HepG2 (cell line): ENCODE data around the gene AGAP3. TPM values are rescaled to one million over a fixed set of nuclear protein-coding genes. Genes with fewer than 3 reads are reported as not detected.

Source experiments
- ATF5 ChIP-seq: sonication (generic); formaldehyde crosslinking; IDR thresholded peaks from 2 replicates; pipeline ENCODE4 v1.4.0; 2020; ENCODE audit warnings: mild to moderate bottlenecking, low read depth, missing genetic modification reagents
- DDIT3 ChIP-seq: sonication (generic); formaldehyde crosslinking; IDR thresholded peaks from 2 replicates; pipeline ENCODE4 v1.4.0; 2020; ENCODE audit warnings: mild to moderate bottlenecking, missing genetic modification reagents
- ELF1 ChIP-seq: sonication (generic); formaldehyde crosslinking; IDR thresholded peaks from 2 replicates; pipeline ENCODE4 v1.4.0; 2020; ENCODE audit warnings: missing genetic modification reagents
- FOXJ3 ChIP-seq: sonication (generic); formaldehyde crosslinking; IDR thresholded peaks from 2 replicates; pipeline ENCODE4 v1.4.0; 2020; ENCODE audit warnings: missing genetic modification reagents, mild to moderate bottlenecking, borderline replicate concordance
- HOXA7 ChIP-seq: sonication (generic); formaldehyde crosslinking; IDR thresholded peaks from 2 replicates; pipeline ENCODE4 v1.8.1; 2022; ENCODE audit warnings: mild to moderate bottlenecking, missing genetic modification reagents, moderate library complexity
- MAFG ChIP-seq: sonication (generic); formaldehyde crosslinking; IDR thresholded peaks from 2 replicates; pipeline ENCODE4 v1.5.1; 2020; ENCODE audit warnings: mild to moderate bottlenecking, missing genetic modification reagents
- MATR3 ChIP-seq: sonication (generic); formaldehyde crosslinking; IDR thresholded peaks from 2 replicates; pipeline ENCODE4 v1.4.0; 2020; ENCODE audit warnings: missing genetic modification reagents
- MIXL1 ChIP-seq: IDR thresholded peaks from 2 replicates; pipeline ENCODE4 v1.6.1; 2016
- NONO ChIP-seq, 2 experiments: fragments of 450-650 bp in 1 of 2; sonication (generic) in 1 of 2; formaldehyde crosslinking in 1 of 2; IDR thresholded peaks in 1 of 2; conservative IDR thresholded peaks in 1 of 2; 2 replicates each; pipeline versions ENCODE4 v1.6.1 to v1.8.0; 2017 to 2022; ENCODE audit warnings: mild to moderate bottlenecking in 1 of 2, missing genetic modification reagents in 1 of 2, moderate library complexity in 1 of 2
- RFXAP ChIP-seq: sonication (generic); formaldehyde crosslinking; IDR thresholded peaks from 2 replicates; pipeline ENCODE4 v1.4.0; 2020; ENCODE audit warnings: missing genetic modification reagents, borderline replicate concordance
- SKIL ChIP-seq: sonication (generic); formaldehyde crosslinking; IDR thresholded peaks from 2 replicates; pipeline ENCODE4 v1.8.0; 2022; ENCODE audit warnings: missing genetic modification reagents, mild to moderate bottlenecking, moderate library complexity, borderline replicate concordance
- TEAD3 ChIP-seq: optimal IDR thresholded peaks from 2 replicates; pipeline ENCODE3; 2016; ENCODE audit warnings: borderline replicate concordance
- ZFP41 ChIP-seq: sonication (generic); formaldehyde crosslinking; IDR thresholded peaks from 2 replicates; pipeline ENCODE4 v1.4.0; 2020; ENCODE audit warnings: mild to moderate bottlenecking, missing genetic modification reagents, borderline replicate concordance
- ZNF17 ChIP-seq: sonication (generic); formaldehyde crosslinking; IDR thresholded peaks from 2 replicates; pipeline ENCODE4 v1.5.0; 2020; ENCODE audit warnings: mild to moderate bottlenecking, missing genetic modification reagents
- ZNF513 ChIP-seq: sonication (generic); formaldehyde crosslinking; conservative IDR thresholded peaks from 2 replicates; pipeline ENCODE4 v1.5.0; 2020; ENCODE audit warnings: missing genetic modification reagents
- ZNF597 ChIP-seq: sonication (generic); formaldehyde crosslinking; IDR thresholded peaks from 2 replicates; pipeline ENCODE4 v1.5.0; 2020; ENCODE audit warnings: missing genetic modification reagents
- ZNF703 ChIP-seq: sonication (generic); formaldehyde crosslinking; IDR thresholded peaks from 2 replicates; pipeline ENCODE4 v1.5.1; 2020; ENCODE audit warnings: missing genetic modification reagents, mild to moderate bottlenecking, moderate library complexity, borderline replicate concordance
- ZNF782 ChIP-seq: sonication (generic); formaldehyde crosslinking; IDR thresholded peaks from 2 replicates; pipeline ENCODE4 v1.4.0; 2020; ENCODE audit warnings: missing genetic modification reagents, mild to moderate bottlenecking, borderline replicate concordance
- polyA plus RNA-seq, 8 experiments: library from polyadenylated mRNA; depleted of rRNA in 3 of 8; stranded (reverse) in 7 of 8; unstranded in 1 of 8; fragments of >200 nt; fragmentation: Illumina TruSeq in 4 of 8; extraction: Trizol in 4 of 8; gene quantifications; 2 replicates each; pipeline versions ENCODE4 v1.2.1 to v1.2.3, GENCODE V29; 2011 to 2016; ENCODE audit warnings: low read depth in 4 of 8, missing spikeins in 1 of 8, mixed read lengths in 1 of 8; ENCODE audit not compliant: insufficient read depth in 1 of 8
- total RNA-seq, 5 experiments: library from RNA; depleted of rRNA; stranded (reverse); fragments of >200 nt; fragmentation: Illumina TruSeq; extraction: Trizol; gene quantifications; 2 replicates each; pipeline ENCODE4 v1.2.3, GENCODE V29; 2016; ENCODE audit warnings: low read depth in 1 of 5
- TF ChIP-seq, protein P1 (sequence below): sonication (generic); formaldehyde crosslinking; IDR thresholded peaks from 2 replicates; pipeline ENCODE4 v1.4.0; 2020; ENCODE audit warnings: missing genetic modification reagents, borderline replicate concordance

The AGAP3 gene
- total and polyA plus RNA-seq, 2 of the 13 experiments (the other 11 are each of a cell fraction or from before 2014, with no cell fraction given), result 31.3 to 61.4 TPM

GRCh38 chr7:151080522-151081169 is 5.6 kb upstream of the AGAP3 start, which contains the start of gene FASTK (continued):
- no peak for TF ChIP-seq ZNF703 (CRISPR knock-in tag)
- TF ChIP-seq, protein P1, sequence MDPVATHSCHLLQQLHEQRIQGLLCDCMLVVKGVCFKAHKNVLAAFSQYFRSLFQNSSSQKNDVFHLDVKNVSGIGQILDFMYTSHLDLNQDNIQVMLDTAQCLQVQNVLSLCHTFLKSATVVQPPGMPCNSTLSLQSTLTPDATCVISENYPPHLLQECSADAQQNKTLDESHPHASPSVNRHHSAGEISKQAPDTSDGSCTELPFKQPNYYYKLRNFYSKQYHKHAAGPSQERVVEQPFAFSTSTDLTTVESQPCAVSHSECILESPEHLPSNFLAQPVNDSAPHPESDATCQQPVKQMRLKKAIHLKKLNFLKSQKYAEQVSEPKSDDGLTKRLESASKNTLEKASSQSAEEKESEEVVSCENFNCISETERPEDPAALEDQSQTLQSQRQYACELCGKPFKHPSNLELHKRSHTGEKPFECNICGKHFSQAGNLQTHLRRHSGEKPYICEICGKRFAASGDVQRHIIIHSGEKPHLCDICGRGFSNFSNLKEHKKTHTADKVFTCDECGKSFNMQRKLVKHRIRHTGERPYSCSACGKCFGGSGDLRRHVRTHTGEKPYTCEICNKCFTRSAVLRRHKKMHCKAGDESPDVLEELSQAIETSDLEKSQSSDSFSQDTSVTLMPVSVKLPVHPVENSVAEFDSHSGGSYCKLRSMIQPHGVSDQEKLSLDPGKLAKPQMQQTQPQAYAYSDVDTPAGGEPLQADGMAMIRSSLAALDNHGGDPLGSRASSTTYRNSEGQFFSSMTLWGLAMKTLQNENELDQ, result no peak
- no peak for TF ChIP-seq ZNF17 (CRISPR knock-in tag)
- TF ChIP-seq SKIL (CRISPR knock-in tag), result no peak
- no peak for TF ChIP-seq HOXA7 (CRISPR knock-in tag)
- TF ChIP-seq NONO (IDR thresholded peaks at IDR 0.05), result no peak
- TF ChIP-seq NONO (CRISPR knock-in tag; conservative IDR thresholded peaks at IDR 0.05), result peak; percentile 81
- TF ChIP-seq ZNF513 (CRISPR knock-in tag), result no peak
- TF ChIP-seq TEAD3 (CRISPR knock-in tag), result no peak
- TF ChIP-seq RFXAP (CRISPR knock-in tag), result peak; percentile 52; the same call in 1 of the 2 replicates
- no peak for TF ChIP-seq ELF1
- TF ChIP-seq MAFG (CRISPR knock-in tag), result no peak
- no peak for TF ChIP-seq FOXJ3 (CRISPR knock-in tag)
- 0 out of 2 replicates have a peak, but pooled peaks have one; percentile 36 for TF ChIP-seq ZNF782 (CRISPR knock-in tag)
- no peak; the same call in 1 of the 2 replicates for TF ChIP-seq ZFP41 (CRISPR knock-in tag)
- no peak for TF ChIP-seq ZNF597 (CRISPR knock-in tag)
- no peak for TF ChIP-seq DDIT3 (CRISPR knock-in tag)
- no peak for TF ChIP-seq MATR3 (CRISPR knock-in tag)
- peak; percentile 12; the same call in 1 of the 2 replicates for TF ChIP-seq MIXL1 (CRISPR knock-in tag)
- 0 out of 2 replicates have a peak, but pooled peaks have one; percentile 52 for TF ChIP-seq ATF5 (CRISPR knock-in tag)
